SK-N-SH (cell line): Measurements from ENCODE around the gene BMAL2. TPM values are rescaled to one million over a fixed set of nuclear protein-coding genes. Genes with fewer than 3 reads are reported as not detected.
A peak's percentile ranks its signal among the peaks of the same experiment; 100 is the strongest.

Experiments
- CTCF ChIA-PET: fragments of 300-600, 350-600 bp; formaldehyde crosslinking; extraction: SDS; loops from one replicate; lab custom pipeline; 2021; lab: Yijun Ruan, JAX
- POLR2A ChIA-PET: fragments of 350-600 bp; sonication (Branson Sonifier 250); formaldehyde crosslinking; extraction: SDS; loops from one replicate; lab custom pipeline; 2020; ENCODE audit warnings: antibody characterized with exemption, inconsistent platforms; lab: Yijun Ruan, JAX
- DNase-seq: peaks from one replicate; pipeline ENCODE4 v3.0.0; 2012
- H2AFZ ChIP-seq: fragments of 200-600 bp; sonication (generic); 2 replicates; pipeline ENCODE4 v1.8.1; 2016; ENCODE audit warnings: antibody characterized with exemption, mild to moderate bottlenecking, low read depth
- H3F3A ChIP-seq: fragments of 200-600 bp; sonication (generic); replicated peaks from 2 replicates; pipeline ENCODE3; 2016; ENCODE audit warnings: antibody characterized with exemption, mild to moderate bottlenecking; ENCODE audit not compliant: insufficient read depth
- H3K27ac ChIP-seq, 2 experiments: fragments of 200-500 bp in 1 of 2; fragments of 200-600 bp in 1 of 2; sonication (Bioruptor generic) in 1 of 2; sonication (generic), shearing (Covaris generic) in 1 of 2; 2 replicates each; pipeline versions ENCODE4 v1.5.1 to v1.6.1; 2014 to 2016; ENCODE audit warnings: low read depth in 2 of 2, inconsistent platforms in 1 of 2, low read length in 1 of 2, mild to moderate bottlenecking in 1 of 2, mixed read lengths in 1 of 2
- H3K27me3 ChIP-seq: fragments of 200-600 bp; sonication (generic), shearing (Covaris generic); 2 replicates; pipeline ENCODE4 v1.6.1; 2016; ENCODE audit warnings: mixed run types; ENCODE audit not compliant: insufficient read depth
- H3K36me3 ChIP-seq, 2 experiments: fragments of 200-500 bp in 1 of 2; fragments of 200-600 bp in 1 of 2; sonication (Bioruptor generic) in 1 of 2; sonication (generic) in 1 of 2; replicated peaks in 1 of 2; 2 replicates each; pipeline versions ENCODE3 to v1.5.1; 2014 to 2016; ENCODE audit warnings: low read length in 1 of 2, mild to moderate bottlenecking in 1 of 2; ENCODE audit not compliant: insufficient read depth in 2 of 2, control insufficient read depth in 1 of 2
- H3K4me1 ChIP-seq, 2 experiments: fragments of 200-500 bp in 1 of 2; fragments of 200-600 bp in 1 of 2; sonication (Bioruptor generic) in 1 of 2; sonication (generic), shearing (Covaris generic) in 1 of 2; 2 replicates each; pipeline versions ENCODE4 v1.5.1 to v1.6.1; 2014 to 2016; ENCODE audit warnings: low read depth in 1 of 2, low read length in 1 of 2, mixed run types in 1 of 2; ENCODE audit not compliant: insufficient read depth in 2 of 2, control insufficient read depth in 1 of 2
- H3K4me2 ChIP-seq: fragments of 200-600 bp; sonication (generic), shearing (Covaris generic); 2 replicates; pipeline ENCODE4 v1.6.1; 2017; ENCODE audit warnings: mixed run types
- H3K4me3 ChIP-seq, 2 experiments: fragments of 200-500 bp in 1 of 2; fragments of 200-600 bp in 1 of 2; sonication (Bioruptor generic) in 1 of 2; sonication (generic), shearing (Covaris generic) in 1 of 2; 2 replicates each; pipeline versions ENCODE4 v1.5.1 to v1.8.1; 2014 to 2016; ENCODE audit warnings: low read depth in 2 of 2, inconsistent platforms in 1 of 2, low read length in 1 of 2, mild to moderate bottlenecking in 1 of 2, mixed read lengths in 1 of 2, moderate library complexity in 1 of 2
- H3K79me2 ChIP-seq: fragments of 200-600 bp; sonication (generic); 2 replicates; pipeline ENCODE4 v1.8.1; 2017; ENCODE audit warnings: mild to moderate bottlenecking; ENCODE audit not compliant: insufficient read depth
- H3K9ac ChIP-seq: fragments of 200-600 bp; sonication (generic); 2 replicates; pipeline ENCODE4 v1.6.1; 2017; ENCODE audit warnings: mixed run types
- H3K9me2 ChIP-seq: fragments of 200-600 bp; sonication (generic); 2 replicates; pipeline ENCODE4 v1.6.1; 2017; ENCODE audit warnings: mixed run types
- H3K9me3 ChIP-seq: fragments of 200-600 bp; sonication (generic); 2 replicates; pipeline ENCODE4 v1.6.1; 2017; ENCODE audit warnings: mixed run types, mild to moderate bottlenecking, moderate library complexity
- H4K20me1 ChIP-seq: fragments of 200-600 bp; sonication (generic); 2 replicates; pipeline ENCODE4 v1.6.1; 2017; ENCODE audit warnings: mild to moderate bottlenecking, mixed run types; ENCODE audit not compliant: insufficient read depth
- EP300 ChIP-seq, 2 experiments: IDR thresholded peaks; 2 replicates each; pipeline versions ENCODE4 v1.4.0 to v1.6.1; 2012; ENCODE audit warnings: borderline replicate concordance in 1 of 2, low read depth in 1 of 2, low read length in 1 of 2
- FOSL2 ChIP-seq: IDR thresholded peaks from 2 replicates; pipeline ENCODE4 v1.4.0; 2012; ENCODE audit warnings: low read depth, mild to moderate bottlenecking, moderate library complexity, borderline replicate concordance
- FOXJ3 ChIP-seq: sonication (generic); formaldehyde crosslinking; IDR thresholded peaks from 2 replicates; pipeline ENCODE4 v1.5.1; 2020; ENCODE audit warnings: mild to moderate bottlenecking, missing genetic modification reagents
- FOXM1 ChIP-seq: IDR thresholded peaks from 2 replicates; pipeline ENCODE4 v1.4.0; 2012; ENCODE audit warnings: low read depth, mild to moderate bottlenecking
- MAX ChIP-seq: IDR thresholded peaks from 2 replicates; pipeline ENCODE4 v1.4.0; 2012; ENCODE audit warnings: low read depth
- NFIC ChIP-seq: IDR thresholded peaks from 2 replicates; pipeline ENCODE4 v1.4.0; 2012; ENCODE audit warnings: borderline replicate concordance
- NRF1 ChIP-seq: IDR thresholded peaks from 2 replicates; pipeline ENCODE4 v1.6.1; 2012; ENCODE audit warnings: low read depth, mild to moderate bottlenecking, low read length
- POLR2AphosphoS5 ChIP-seq: IDR thresholded peaks from 2 replicates; pipeline ENCODE4 v1.6.1; 2012; ENCODE audit warnings: low read depth, low read length
- RCOR1 ChIP-seq: fragments of 150-350 bp; IDR thresholded peaks from 2 replicates; pipeline ENCODE4 v1.6.1; 2017; ENCODE audit warnings: antibody characterized with exemption, low read length
- REST ChIP-seq: IDR thresholded peaks from 2 replicates; pipeline ENCODE4 v1.6.1; 2012; ENCODE audit warnings: mild to moderate bottlenecking, low read depth, low read length, moderate library complexity
- RFX5 ChIP-seq: IDR thresholded peaks from 2 replicates; pipeline ENCODE4 v1.6.1; 2012; ENCODE audit warnings: mild to moderate bottlenecking, improper control_type of control experiment, low read length
- SIN3A ChIP-seq: IDR thresholded peaks from 2 replicates; pipeline ENCODE4 v1.6.1; 2012; ENCODE audit warnings: low read depth, mild to moderate bottlenecking, low read length, moderate library complexity, borderline replicate concordance
- WGBS: methylation state at CpG from one replicate; pipeline ENCODE4 v1.1.6; 2017; ENCODE audit warnings: low lambda C conversion rate; 5-methylcytosine and 5-hydroxymethylcytosine counted together
- polyA plus RNA-seq, 3 experiments: library from polyadenylated mRNA; depleted of rRNA; stranded (reverse); fragments of >200 nt; gene quantifications; 2 replicates each; pipeline ENCODE4 v1.2.3, GENCODE V29; 2012
- TF ChIP-seq, protein P1 (sequence below): fragments of 150-350 bp; IDR thresholded peaks from 2 replicates; pipeline ENCODE4 v1.6.1; 2016; ENCODE audit warnings: mild to moderate bottlenecking, low read depth, low read length

Gene BMAL2
- polyA plus RNA-seq, 1 of the 3 experiments (the other 2 are of a cell fraction): 6.4 TPM

GRCh38 chr12:27367078-27367477 is 34.4 kb downstream of the BMAL2 start:
- H3F3A ChIP-seq: peaks cover 15% of the 10 kb centered on the region

DNA sequence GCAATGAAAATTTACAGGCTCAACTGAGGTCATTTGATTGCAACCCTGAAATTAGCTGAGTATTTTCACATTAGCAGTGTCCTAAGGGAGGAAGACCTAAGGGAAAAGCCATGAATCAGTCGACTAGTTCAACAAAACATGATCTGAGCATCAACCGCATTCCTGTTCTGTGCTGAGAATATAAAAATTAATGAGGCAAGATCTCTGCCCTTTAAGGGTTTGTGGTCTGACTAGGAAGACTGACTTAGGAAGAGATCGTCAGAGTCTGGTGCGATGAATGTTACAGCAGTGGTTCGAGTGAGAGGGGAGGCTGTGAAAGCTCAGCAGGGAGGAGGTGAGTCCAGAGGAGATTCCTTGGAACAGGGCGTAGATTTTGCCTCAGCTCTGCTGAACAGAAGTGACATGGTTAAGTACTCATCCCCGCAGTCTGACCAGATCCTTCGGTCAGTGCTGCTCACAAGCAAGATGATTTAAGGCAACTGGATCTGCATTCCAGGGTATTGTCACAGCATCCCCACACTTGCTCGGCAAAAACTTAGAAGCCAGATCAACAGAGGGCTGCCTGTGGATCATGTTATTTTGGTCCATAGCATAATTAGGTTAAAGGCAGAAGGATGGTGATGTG is 49.6 kb downstream of the BMAL2 start:
- DNase-seq: no peak
- no peak overlapping the region for H3K4me3 ChIP-seq
- no peak overlapping the region for H3K27ac ChIP-seq
- CTCF ChIA-PET: interaction anchor here (2.2 kb wide), 1 partner anchor 50 kb away, joined by 5 read pairs; the partner anchor contains the start of gene BMAL2
- no peak overlapping the region for H3K9ac ChIP-seq
- WGBS: 85% methylated on average over 7 of the region's 9 CpGs
- no peaks in the 10 kb centered on the region for H3K79me2 ChIP-seq
- H3K9me2 ChIP-seq: no peaks in the 10 kb centered on the region
- POLR2A ChIA-PET: no interaction called here
- H3K4me1 ChIP-seq: peaks cover 0 to 6% of the 10 kb centered on the region in 2 experiments; a peak in 2 of 4 replicates
- H3K27me3 ChIP-seq: no peaks in the 10 kb centered on the region
- peaks cover 4 to 5% of the 10 kb centered on the region in 2 experiments for H3K36me3 ChIP-seq
- no peak overlapping the region for H2AFZ ChIP-seq
- H3K9me3 ChIP-seq: no peaks in the 10 kb centered on the region
- no peak overlapping the region for H3K4me2 ChIP-seq
- no peaks in the 10 kb centered on the region for H3F3A ChIP-seq
- no peaks in the 10 kb centered on the region for H4K20me1 ChIP-seq
- TF ChIP-seq FOXM1: no peak
- no peak for TF ChIP-seq NRF1
- no peak for TF ChIP-seq MAX
- TF ChIP-seq POLR2AphosphoS5: no peak
- TF ChIP-seq RCOR1: no peak
- TF ChIP-seq NFIC: no peak
- no peak for TF ChIP-seq FOXJ3
- TF ChIP-seq EP300 (IDR thresholded peaks at IDR 0.05; ENCODE audit: borderline replicate concordance in 1 of 2, low read depth in 1 of 2, low read length in 1 of 2): no peak
- TF ChIP-seq, protein P1, sequence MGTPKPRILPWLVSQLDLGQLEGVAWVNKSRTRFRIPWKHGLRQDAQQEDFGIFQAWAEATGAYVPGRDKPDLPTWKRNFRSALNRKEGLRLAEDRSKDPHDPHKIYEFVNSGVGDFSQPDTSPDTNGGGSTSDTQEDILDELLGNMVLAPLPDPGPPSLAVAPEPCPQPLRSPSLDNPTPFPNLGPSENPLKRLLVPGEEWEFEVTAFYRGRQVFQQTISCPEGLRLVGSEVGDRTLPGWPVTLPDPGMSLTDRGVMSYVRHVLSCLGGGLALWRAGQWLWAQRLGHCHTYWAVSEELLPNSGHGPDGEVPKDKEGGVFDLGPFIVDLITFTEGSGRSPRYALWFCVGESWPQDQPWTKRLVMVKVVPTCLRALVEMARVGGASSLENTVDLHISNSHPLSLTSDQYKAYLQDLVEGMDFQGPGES: no peak
- TF ChIP-seq REST: no peak
- TF ChIP-seq RFX5: no peak

More at GRCh38 chr12:27367078-27367477, 34.4 kb downstream of the BMAL2 start:
- H3K36me3 ChIP-seq: peaks cover 0 to 10% of the 10 kb centered on the region in 2 experiments
- ChIA-PET POLR2A (no interaction called here), CTCF (interaction anchor here (1.1 to 1.5 kb wide), 2 partner anchors 14 to 17 kb away, joined by 3 to 4 read pairs; no protein-coding TSS in a partner anchor)
- H3K4me1 ChIP-seq: no peaks in the 10 kb centered on the region; a peak in 1 of 4 replicates
- no peaks in the 10 kb centered on the region for H3K9me2 ChIP-seq
- TF ChIP-seq SIN3A: no peak
- no peak for TF ChIP-seq FOSL2
- TF ChIP-seq NFIC: no peak
- TF ChIP-seq REST: peak; percentile 55; the same call in 1 of the 2 replicates
- H3K4me3 ChIP-seq: no peak overlapping the region
- no peak overlapping the region for H3K9ac ChIP-seq
- H3K27ac ChIP-seq: peak overlapping the region in 1 of 2 experiments; percentile 22; a peak in 1 of 4 replicates
- no peak overlapping the region for H2AFZ ChIP-seq
- WGBS: 68% methylated on average over 6 of the region's 6 CpGs
- no peaks in the 10 kb centered on the region for H4K20me1 ChIP-seq
- H3K4me2 ChIP-seq: no peak overlapping the region
- DNase-seq: no peak
- H3K27me3 ChIP-seq: no peaks in the 10 kb centered on the region
- H3K79me2 ChIP-seq: peaks cover 31% of the 10 kb centered on the region
- no peaks in the 10 kb centered on the region for H3K9me3 ChIP-seq
